Activated B cell treated with CpG ODN at 0.5 μM for 24 hours (primary cell): ENCODE measurements around the gene GRN. TPM values are rescaled to one million over a fixed set of nuclear protein-coding genes. Genes with fewer than 3 reads are reported as not detected.
"Not testable (repeated sequence)": the region's sequence is repeated elsewhere in the genome, so short reads cannot be mapped to it uniquely, and the experiment has no call there.

Experiments
- ATAC-seq: fragments of 200-7000 bp; cut with Tn5 transposase; one replicate; pipeline ENCODE4 v1.10.0; 2021; ENCODE audit warnings: low read depth, mild to moderate bottlenecking, moderate library complexity
- CTCF ChIA-PET: fragments of 350-600 bp; sonication (Branson Sonifier 250); formaldehyde crosslinking; loops from one replicate; lab custom pipeline; 2021; ENCODE audit warnings: antibody characterized with exemption; lab: Charles Lee
- POLR2A ChIA-PET: fragments of 350-600 bp; sonication (Branson Sonifier 250); formaldehyde crosslinking; loops from one replicate; lab custom pipeline; 2021; ENCODE audit warnings: antibody characterized with exemption; lab: Charles Lee
- DNase-seq: peaks from one replicate; pipeline ENCODE4 v3.0.0; 2022
- H3K27ac Mint-ChIP-seq: one replicate; pipeline ENCODE4 v1.8.0; 2020; ENCODE audit warnings: mixed read lengths
- H3K27me3 Mint-ChIP-seq: one replicate; pipeline ENCODE4 v1.8.0; 2021; ENCODE audit warnings: mixed read lengths
- H3K36me3 Mint-ChIP-seq: one replicate; pipeline ENCODE4 v1.8.0; 2021; ENCODE audit warnings: low read depth, mixed read lengths
- H3K4me1 Mint-ChIP-seq: one replicate; pipeline ENCODE4 v1.8.0; 2021; ENCODE audit warnings: mixed read lengths
- H3K4me3 Mint-ChIP-seq: one replicate; pipeline ENCODE4 v1.8.0; 2020; ENCODE audit warnings: mild to moderate bottlenecking, mixed read lengths
- H3K9me3 Mint-ChIP-seq: one replicate; pipeline ENCODE4 v1.8.0; 2020; ENCODE audit warnings: mixed read lengths
- CTCF ChIP-seq: fragments of 200-600 bp; IDR thresholded peaks from one replicate; pipeline ENCODE4 v1.8.0; 2022; ENCODE audit warnings: antibody characterized with exemption, mild to moderate bottlenecking
- intact Hi-C: fragments of 100-400 bp; cut with micrococcal nuclease; formaldehyde crosslinking; loops from one replicate; pipeline ENCODE4 v1.15.1; 2024
- total RNA-seq: library from RNA; stranded (reverse); gene quantifications from 2 replicates; pipeline ENCODE4 v1.2.3, GENCODE V29; 2022

Gene GRN
- total RNA-seq, 1 donor from 2014 or later: 250 TPM

- ChIA-PET CTCF (interaction anchor here (0.6 to 1.6 kb wide), 5 partner anchors 10 to 132 kb away, joined by 3 to 6 read pairs (median 3); partner anchors contain the start of gene GRN), POLR2A (interaction anchor here (0.9 to 1.2 kb wide), 3 partner anchors 9 to 120 kb away, joined by 3 to 6 read pairs (median 4); partner anchors contain the start of gene GRN)
- H3K4me3 Mint-ChIP-seq: no peak overlapping the region
- no peaks in the 10 kb centered on the region for H3K9me3 Mint-ChIP-seq
- H3K36me3 Mint-ChIP-seq: no peaks in the 10 kb centered on the region
- no peaks in the 10 kb centered on the region for H3K27me3 Mint-ChIP-seq
- no peak for TF ChIP-seq CTCF
- peaks cover 27% of the 10 kb centered on the region for H3K4me1 Mint-ChIP-seq
- ATAC-seq (no peak), DNase-seq (no peak)
- intact Hi-C loops: no loop called here
- no peak overlapping the region for H3K27ac Mint-ChIP-seq
These were observed 9.1 kb upstream of the GRN start for GRCh38 chr17:44335968-44336367.

DNA sequence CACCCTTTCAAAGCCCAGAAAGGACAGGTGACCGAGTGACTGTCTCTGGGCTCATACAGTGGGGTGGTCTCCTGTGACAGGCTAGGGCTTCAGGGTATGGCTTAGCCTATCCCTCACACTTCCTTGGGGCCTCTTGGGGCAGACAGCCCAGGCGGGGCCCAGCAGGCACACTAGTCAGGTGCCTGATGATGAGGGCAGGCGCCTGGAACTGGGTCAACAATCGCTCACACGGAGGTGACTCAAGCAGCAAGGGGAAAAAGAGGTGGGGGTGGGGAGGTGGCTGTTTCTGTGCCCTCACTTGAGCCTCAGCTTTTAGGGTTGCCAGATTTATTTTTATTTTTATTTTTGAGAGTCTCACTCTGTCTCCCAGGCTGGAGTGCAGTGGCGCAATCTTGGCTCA, 6.4 kb upstream of the GRN start:
- Mint-ChIP-seq H3K4me1 (peaks cover 18% of the 10 kb centered on the region), H3K9me3 (no peaks in the 10 kb centered on the region), H3K27me3 (no peaks in the 10 kb centered on the region), H3K36me3 (no peaks in the 10 kb centered on the region), H3K27ac (no peak overlapping the region), H3K4me3 (no peak overlapping the region)
- ChIA-PET POLR2A (interaction anchor here (0.7 to 1.0 kb wide), 2 partner anchors 121 to 135 kb away, joined by 3 to 4 read pairs; no protein-coding TSS in a partner anchor), CTCF (no interaction called here)
- intact Hi-C loops: no loop called here
- no peak for TF ChIP-seq CTCF
- no peak for DNase-seq
- ATAC-seq: peak; percentile 62

- ATAC-seq, DNase-seq, H3K9me3 Mint-ChIP-seq, H3K27me3 Mint-ChIP-seq, H3K36me3 Mint-ChIP-seq, H3K4me3 Mint-ChIP-seq, CTCF ChIA-PET, H3K27ac Mint-ChIP-seq: not testable (repeated sequence)
- intact Hi-C loops: loop anchor here (10.0 kb wide), 1 partner anchor 974 kb away; the partner anchor contains the start of gene MAP3K14
- POLR2A ChIA-PET: interaction anchor here (0.7 kb wide), 1 partner anchor 13 kb away, joined by 8 read pairs; no protein-coding TSS in a partner anchor
- H3K4me1 Mint-ChIP-seq: peaks cover 19% of the 10 kb centered on the region
These were observed 4.5 kb upstream of the GRN start for GRCh38 chr17:44340553-44340952.

GRCh38 chr17:44343510-44344209, 1.4 kb upstream of the GRN start:
- Mint-ChIP-seq H3K27ac (no peak overlapping the region), H3K4me1 (peaks cover 46% of the 10 kb centered on the region), H3K4me3 (no peak overlapping the region), H3K36me3 (peaks cover 12% of the 10 kb centered on the region), H3K27me3 (no peaks in the 10 kb centered on the region), H3K9me3 (no peaks in the 10 kb centered on the region)
- ChIA-PET CTCF (interaction anchor here (0.7 to 2.2 kb wide), 3 partner anchors 11 to 133 kb away, joined by 3 to 6 read pairs (median 4); partner anchors contain the start of gene FAM171A2), POLR2A (interaction anchor here (3.2 to 8.7 kb wide), 3 partner anchors 12 to 144 kb away, joined by 20 to 241 read pairs (median 23); partner anchors contain the start of genes ATXN7L3 and UBTF)
- ATAC-seq (no peak), DNase-seq (no peak)
- no peak for TF ChIP-seq CTCF
- intact Hi-C loops: loop anchor here (2.0 to 10.0 kb wide), 3 partner anchors 19 to 971 kb away; partner anchors contain the start of genes HROB, MAP3K14 and SLC25A39

DNA sequence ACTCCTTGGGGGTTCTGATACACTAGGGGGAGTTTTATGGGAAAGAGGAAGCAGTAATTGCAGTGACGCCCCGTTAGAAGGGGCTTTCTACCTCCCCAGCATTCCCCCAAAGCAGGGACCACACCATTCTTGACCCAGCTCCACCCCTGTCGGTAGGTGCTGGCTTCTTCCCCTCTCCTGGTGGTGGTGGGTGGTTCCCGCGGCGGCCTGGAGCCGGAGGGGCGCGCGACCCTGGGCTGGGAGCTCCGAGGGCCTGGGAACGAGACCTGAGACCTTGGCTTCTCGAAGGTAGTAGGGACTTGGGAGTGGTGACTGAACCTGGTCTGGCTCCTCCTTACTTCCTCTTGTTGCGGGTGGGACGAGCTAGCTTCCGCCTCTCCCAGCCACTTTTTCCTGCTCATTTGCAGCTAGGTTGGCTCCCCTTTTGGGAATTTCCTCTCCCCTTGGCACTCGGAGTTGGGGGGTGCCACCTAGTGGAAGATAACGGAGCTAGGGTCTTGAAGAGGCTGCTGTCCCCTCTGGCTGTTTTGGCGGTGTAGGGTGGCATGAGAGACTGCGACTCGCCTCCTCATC, 438 bp downstream of the GRN start:
- Mint-ChIP-seq H3K27me3 (no peaks in the 10 kb centered on the region), H3K9me3 (no peaks in the 10 kb centered on the region), H3K36me3 (peaks cover 25% of the 10 kb centered on the region), H3K4me1 (peaks cover 62% of the 10 kb centered on the region), H3K4me3 (peak overlapping the region; percentile 97), H3K27ac (peak overlapping the region; percentile 89)
- peak; percentile 18 for ATAC-seq
- DNase-seq: no peak
- intact Hi-C loops: loop anchor here (1.0 to 10.0 kb wide), 10 partner anchors 9 to 969 kb away; partner anchors contain the start of genes G6PC3, HDAC5, HROB and MAP3K14
- ChIA-PET CTCF (interaction anchor here (0.8 to 2.2 kb wide), 18 partner anchors 9 to 402 kb away, joined by 3 to 38 read pairs (median 6); partner anchors contain the start of genes FAM171A2 and HDAC5), POLR2A (interaction anchor here (0.6 to 8.7 kb wide), 19 partner anchors 9 to 1136 kb away, joined by 3 to 241 read pairs (median 6); partner anchors contain the start of genes ATXN7L3, GPATCH8, HROB and SLC25A39)
- no peak for TF ChIP-seq CTCF
